Neural progenitor cell (in vitro differentiated cells): ENCODE data around the gene MAGI2.

Experiments
- EZH2 ChIP-seq: fragments of 200-600 bp; sonication (generic); IDR thresholded peaks from 2 replicates; pipeline ENCODE4 v1.6.1; 2017; ENCODE audit warnings: antibody characterized with exemption, mild to moderate bottlenecking, moderate library complexity
- TF ChIP-seq, protein P1 (sequence below): fragments of 200-600 bp; sonication (generic); IDR thresholded peaks from 2 replicates; pipeline ENCODE4 v1.5.1; 2017; ENCODE audit warnings: antibody characterized with exemption, mild to moderate bottlenecking

DNA sequence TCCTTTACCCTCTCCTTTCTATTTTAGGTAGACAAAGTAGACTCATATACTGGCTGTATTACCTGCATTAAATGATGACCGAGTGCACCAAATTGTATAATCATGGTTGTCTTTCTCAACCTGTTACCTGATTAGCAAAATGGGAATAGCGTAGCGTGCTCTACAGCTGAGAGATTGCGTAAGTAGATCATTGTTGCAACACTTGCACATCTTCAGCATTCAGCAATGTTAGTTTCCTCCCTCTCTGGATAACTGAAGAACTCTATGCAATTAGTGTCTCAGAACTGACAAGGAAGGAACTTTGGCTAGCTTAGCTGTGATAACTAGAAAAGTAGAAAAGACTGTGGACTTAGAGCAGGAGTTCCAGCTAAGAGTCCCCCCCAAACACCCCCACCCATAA is 867.5 kb downstream of the MAGI2 start:
- TF ChIP-seq, protein P1, sequence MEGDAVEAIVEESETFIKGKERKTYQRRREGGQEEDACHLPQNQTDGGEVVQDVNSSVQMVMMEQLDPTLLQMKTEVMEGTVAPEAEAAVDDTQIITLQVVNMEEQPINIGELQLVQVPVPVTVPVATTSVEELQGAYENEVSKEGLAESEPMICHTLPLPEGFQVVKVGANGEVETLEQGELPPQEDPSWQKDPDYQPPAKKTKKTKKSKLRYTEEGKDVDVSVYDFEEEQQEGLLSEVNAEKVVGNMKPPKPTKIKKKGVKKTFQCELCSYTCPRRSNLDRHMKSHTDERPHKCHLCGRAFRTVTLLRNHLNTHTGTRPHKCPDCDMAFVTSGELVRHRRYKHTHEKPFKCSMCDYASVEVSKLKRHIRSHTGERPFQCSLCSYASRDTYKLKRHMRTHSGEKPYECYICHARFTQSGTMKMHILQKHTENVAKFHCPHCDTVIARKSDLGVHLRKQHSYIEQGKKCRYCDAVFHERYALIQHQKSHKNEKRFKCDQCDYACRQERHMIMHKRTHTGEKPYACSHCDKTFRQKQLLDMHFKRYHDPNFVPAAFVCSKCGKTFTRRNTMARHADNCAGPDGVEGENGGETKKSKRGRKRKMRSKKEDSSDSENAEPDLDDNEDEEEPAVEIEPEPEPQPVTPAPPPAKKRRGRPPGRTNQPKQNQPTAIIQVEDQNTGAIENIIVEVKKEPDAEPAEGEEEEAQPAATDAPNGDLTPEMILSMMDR = no peak
- TF ChIP-seq EZH2 = no peak
